HepG2 (cell line): ENCODE results near the gene CSNK1E. TPM values are rescaled to one million over a fixed set of nuclear protein-coding genes. Genes with fewer than 3 reads are reported as not detected.

ENCODE experiments used
- ATAC-seq: fragments of 200-7000 bp; cut with Tn5 transposase; 3 replicates; pipeline ENCODE4 v1.9.1; 2020; ENCODE audit warnings: mild to moderate bottlenecking, moderate library complexity
- BruUV-seq: library from RNA; stranded (reverse); fragments of 400-500 nt; replicated peaks from 2 replicates; lab custom pipeline; 2021; lab: Mats Ljungman, UMichigan
- CTCF ChIA-PET: fragments of 300-600 bp; formaldehyde crosslinking; extraction: SDS; loops from one replicate; lab custom pipeline; 2021; ENCODE audit warnings: low total read pairs, inconsistent platforms, low intra/inter-chr PET ratio; lab: Yijun Ruan, JAX
- POLR2A ChIA-PET: fragments of 350-600 bp; sonication (Branson Sonifier 250); formaldehyde crosslinking; loops from one replicate; lab custom pipeline; 2020; ENCODE audit warnings: antibody characterized with exemption, inconsistent platforms; lab: Yijun Ruan, JAX
- DNase-seq: peaks from one replicate; pipeline ENCODE4 v3.0.0-alpha.2; 2015; ENCODE audit warnings: low spot score
- FAIRE-seq: peaks from 3 replicates; lab custom pipeline; 2011; peaks lifted over from hg19 to GRCh38; lab: Jason Lieb, UNC
- H2AFZ ChIP-seq: one replicate; pipeline ENCODE4 v1.6.1; 2011; ENCODE audit warnings: low read length, inconsistent platforms
- H3K27ac ChIP-seq: fragments of 300-600 bp; 3 replicates; pipeline ENCODE4 v1.8.0; 2011; ENCODE audit warnings: mixed run types, mild to moderate bottlenecking, mixed read lengths, low read length, inconsistent platforms; ENCODE audit not compliant: insufficient read depth; ENCODE audit errors: extremely low read length
- H3K27me3 ChIP-seq, 2 experiments: fragments of 200-600 bp in 1 of 2; 2 replicates in 1 of 2; 3 replicates in 1 of 2; pipeline versions ENCODE4 v1.6.0 to v1.8.0; 2011; ENCODE audit warnings: low read length in 2 of 2, mild to moderate bottlenecking in 2 of 2, moderate library complexity in 2 of 2, inconsistent platforms in 1 of 2; ENCODE audit not compliant: insufficient read depth in 2 of 2, control insufficient read depth in 1 of 2
- H3K36me3 ChIP-seq, 2 experiments: fragments of 200-600 bp in 1 of 2; replicated peaks in 1 of 2; 2 replicates in 1 of 2; 3 replicates in 1 of 2; pipeline versions ENCODE4 v1.5.1 to v1.8.0; 2011; ENCODE audit warnings: low read length in 2 of 2, inconsistent platforms in 1 of 2; ENCODE audit not compliant: insufficient read depth in 2 of 2, control insufficient read depth in 1 of 2
- H3K4me1 ChIP-seq: 2 replicates; pipeline ENCODE4 v1.5.1; 2012; ENCODE audit warnings: low read length, inconsistent platforms; ENCODE audit not compliant: insufficient read depth
- H3K4me2 ChIP-seq: 2 replicates; pipeline ENCODE4 v1.6.0; 2011; ENCODE audit warnings: low read depth, low read length, inconsistent platforms
- H3K4me3 ChIP-seq, 3 experiments: fragments of 200-600 bp in 1 of 3; sonication (generic), shearing (Covaris generic) in 1 of 3; replicated peaks in 1 of 3; 2 replicates each; pipeline ENCODE4 v1.5.1; 2011 to 2016; ENCODE audit warnings: low read length in 3 of 3, inconsistent platforms in 2 of 3, low read depth in 2 of 3, mild to moderate bottlenecking in 2 of 3, control low read depth in 1 of 3, mixed read lengths in 1 of 3; ENCODE audit not compliant: insufficient read depth in 1 of 3
- H3K79me2 ChIP-seq: one replicate; pipeline ENCODE4 v1.6.1; 2011; ENCODE audit warnings: low read length, inconsistent platforms; ENCODE audit not compliant: insufficient read depth
- H3K9ac ChIP-seq: 2 replicates; pipeline ENCODE4 v1.6.0; 2011; ENCODE audit warnings: mild to moderate bottlenecking, low read depth, low read length, inconsistent platforms; ENCODE audit not compliant: insufficient read depth
- H3K9me3 ChIP-seq: 2 replicates; pipeline ENCODE4 v1.5.1; 2012; ENCODE audit warnings: mild to moderate bottlenecking, low read length
- H4K20me1 ChIP-seq: 2 replicates; pipeline ENCODE4 v1.6.0; 2011; ENCODE audit warnings: inconsistent platforms, mild to moderate bottlenecking, low read length, moderate library complexity; ENCODE audit not compliant: insufficient read depth
- GMEB1 ChIP-seq: sonication (generic); formaldehyde crosslinking; IDR thresholded peaks from 2 replicates; pipeline ENCODE4 v1.5.1; 2020; ENCODE audit warnings: missing genetic modification reagents, mild to moderate bottlenecking, borderline replicate concordance
- GMEB2 ChIP-seq: IDR thresholded peaks from 2 replicates; pipeline ENCODE4 v1.6.1; 2016; ENCODE audit warnings: missing biosample characterization, missing genetic modification reagents, low read depth
- PHF8 ChIP-seq: sonication (generic); formaldehyde crosslinking; IDR thresholded peaks from 2 replicates; pipeline ENCODE4 v1.5.0; 2020; ENCODE audit warnings: missing genetic modification reagents
- SIX4 ChIP-seq: sonication (generic); formaldehyde crosslinking; IDR thresholded peaks from 2 replicates; pipeline ENCODE4 v1.4.0; 2020; ENCODE audit warnings: missing genetic modification reagents
- ZNF235 ChIP-seq: sonication (generic); formaldehyde crosslinking; IDR thresholded peaks from 2 replicates; pipeline ENCODE4 v1.8.1; 2023; ENCODE audit warnings: mild to moderate bottlenecking, missing genetic modification reagents, borderline replicate concordance
- ZNF326 ChIP-seq: sonication (generic); formaldehyde crosslinking; IDR thresholded peaks from 2 replicates; pipeline ENCODE4 v1.4.0; 2020; ENCODE audit warnings: missing genetic modification reagents, borderline replicate concordance
- ZNF34 ChIP-seq: sonication (generic); formaldehyde crosslinking; IDR thresholded peaks from 2 replicates; pipeline ENCODE4 v1.4.0; 2020; ENCODE audit warnings: mild to moderate bottlenecking, missing genetic modification reagents, borderline replicate concordance
- ZNF350 ChIP-seq: sonication (generic); formaldehyde crosslinking; IDR thresholded peaks from 2 replicates; pipeline ENCODE4 v1.4.0; 2020; ENCODE audit warnings: mild to moderate bottlenecking, low read depth, missing genetic modification reagents, borderline replicate concordance
- ZNF713 ChIP-seq: sonication (generic); formaldehyde crosslinking; IDR thresholded peaks from 2 replicates; pipeline ENCODE4 v1.4.0; 2020; ENCODE audit warnings: mild to moderate bottlenecking, missing genetic modification reagents
- ZNF761 ChIP-seq: sonication (generic); formaldehyde crosslinking; conservative IDR thresholded peaks from 2 replicates; pipeline ENCODE4 v1.4.0; 2020; ENCODE audit warnings: mild to moderate bottlenecking, missing genetic modification reagents
- ZNF781 ChIP-seq: sonication (generic); formaldehyde crosslinking; IDR thresholded peaks from 2 replicates; pipeline ENCODE4 v1.5.1; 2020; ENCODE audit warnings: borderline replicate concordance, mild to moderate bottlenecking, missing genetic modification reagents; ENCODE audit errors: not compliant biosample characterization
- ZSCAN21 ChIP-seq: sonication (generic); formaldehyde crosslinking; IDR thresholded peaks from 2 replicates; pipeline ENCODE4 v1.8.0; 2022; ENCODE audit warnings: mild to moderate bottlenecking, missing genetic modification reagents, moderate library complexity, borderline replicate concordance
- ZSCAN5A ChIP-seq: sonication (generic); formaldehyde crosslinking; IDR thresholded peaks from 2 replicates; pipeline ENCODE4 v1.8.0; 2022; ENCODE audit warnings: mild to moderate bottlenecking, missing genetic modification reagents, borderline replicate concordance
- WGBS: methylation state at CpG from one replicate; pipeline ENCODE4 v1.1.6; 2017; ENCODE audit warnings: low lambda C conversion rate; 5-methylcytosine and 5-hydroxymethylcytosine counted together
- in situ Hi-C: cut with HindIII; loops from 2 replicates; pipeline ENCODE4 v1.10.0; 2017; ENCODE audit warnings: low pct_unique_long_range_greater_than_20kb; ENCODE audit not compliant: extremely low pct_ligation_motif_present
- intact Hi-C: fragments of 100-400 bp; cut with micrococcal nuclease; formaldehyde crosslinking; loops from one replicate; pipeline ENCODE4 v1.10.0; 2022; ENCODE audit not compliant: unreplicated experiment
- polyA plus RNA-seq, 8 experiments: library from polyadenylated mRNA; depleted of rRNA in 3 of 8; stranded (reverse) in 7 of 8; unstranded in 1 of 8; fragments of >200 nt; fragmentation: Illumina TruSeq in 4 of 8; extraction: Trizol in 4 of 8; gene quantifications; 2 replicates each; pipeline versions ENCODE4 v1.2.1 to v1.2.3, GENCODE V29; 2011 to 2016; ENCODE audit warnings: low read depth in 4 of 8, missing spikeins in 1 of 8, mixed read lengths in 1 of 8; ENCODE audit not compliant: insufficient read depth in 1 of 8
- total RNA-seq, 5 experiments: library from RNA; depleted of rRNA; stranded (reverse); fragments of >200 nt; fragmentation: Illumina TruSeq; extraction: Trizol; gene quantifications; 2 replicates each; pipeline ENCODE4 v1.2.3, GENCODE V29; 2016; ENCODE audit warnings: low read depth in 1 of 5

The CSNK1E gene
- total and polyA plus RNA-seq, 2 of the 13 experiments (the other 11 are each of a cell fraction or from before 2014, with no cell fraction given), result 34.7 to 129 TPM

- Histone ChIP-seq H3K27me3 (peaks cover 0 to under 1% of the 10 kb centered on the region in 2 experiments; a peak in 3 of 5 replicates), H2AFZ (no peak overlapping the region), H3K4me1 (peaks cover 54% of the 10 kb centered on the region), H4K20me1 (peaks cover 14% of the 10 kb centered on the region; the same call in 1 of the 2 replicates), H3K9ac (no peak overlapping the region), H3K9me3 (no peaks in the 10 kb centered on the region), H3K4me3 (no peak overlapping the region), H3K36me3 (peaks cover 3 to 4% of the 10 kb centered on the region in 2 experiments; a peak in 1 of 5 replicates), H3K79me2 (peaks cover 59% of the 10 kb centered on the region), H3K27ac (no peak overlapping the region), H3K4me2 (no peak overlapping the region)
- ChIA-PET CTCF (no interaction called here), POLR2A (interaction anchor here (1.6 kb wide), 1 partner anchor 14 kb away, joined by 3 read pairs; no protein-coding TSS in a partner anchor)
- no peak for TF ChIP-seq GMEB2
- TF ChIP-seq ZNF34 (CRISPR knock-in tag), result no peak
- no peak for TF ChIP-seq PHF8 (CRISPR knock-in tag)
- TF ChIP-seq GMEB1 (CRISPR knock-in tag), result no peak
- TF ChIP-seq ZSCAN5A (CRISPR knock-in tag), result no peak
- TF ChIP-seq ZNF350, result no peak
- TF ChIP-seq ZSCAN21 (CRISPR knock-in tag), result no peak
- TF ChIP-seq ZNF713 (CRISPR knock-in tag), result no peak
- no peak for TF ChIP-seq SIX4 (CRISPR knock-in tag)
- TF ChIP-seq ZNF781, result no peak
- no peak for TF ChIP-seq ZNF326 (CRISPR knock-in tag)
- TF ChIP-seq ZNF235, result no peak
- TF ChIP-seq ZNF761 (CRISPR knock-in tag), result no peak
- WGBS, result 96% methylated on average over 7 of the region's 7 CpGs
- in situ Hi-C loops (no loop called here), intact Hi-C loops (loop anchor here (10.0 kb wide), 1 partner anchor 215 kb away; the partner anchor contains the start of gene PICK1)
- no peak for DNase-seq
- BruUV-seq, result no TSS peak
- FAIRE-seq, result no peak
- ATAC-seq, result no peak
Measured at GRCh38 chr22:38269466-38269865, 47.8 kb downstream of the CSNK1E start.
